Upper lobe of left lung (tissue), 6 donors: ENCODE results near the gene CAPZB. TPM values are rescaled to one million over a fixed set of nuclear protein-coding genes. Genes with fewer than 3 reads are reported as not detected.
A peak's percentile ranks its signal among the peaks of the same experiment; 100 is the strongest.

ENCODE experiments used
- ATAC-seq, 2 donors: fragments of 200-7000 bp; cut with Tn5 transposase; one replicate each; pipeline ENCODE4 v1.9.1; 2022; ENCODE audit warnings: mild to moderate bottlenecking in 2 of 2, moderate library complexity in 2 of 2; ENCODE audit not compliant: low FRiP score in 2 of 2
- DNase-seq, 2 donors: peaks; one replicate each; pipeline ENCODE4 v3.0.0-alpha.2; 2019 to 2020
- H3K27ac ChIP-seq, 4 donors: fragments of 200-600 bp; sonication (generic); one replicate each; pipeline ENCODE4 v1.5.1; 2016 to 2019
- H3K27me3 ChIP-seq, 4 donors: fragments of 200-600 bp; sonication (generic); one replicate each; pipeline ENCODE4 v1.5.1; 2017 to 2019
- H3K36me3 ChIP-seq, 4 donors: fragments of 200-600 bp; sonication (generic); one replicate each; pipeline ENCODE4 v1.5.1; 2016 to 2019
- H3K4me1 ChIP-seq, 4 donors: fragments of 200-600 bp; sonication (generic); one replicate each; pipeline ENCODE4 v1.5.1; 2018 to 2019
- H3K4me3 ChIP-seq, 4 donors: fragments of 200-600 bp; sonication (generic); one replicate each; pipeline ENCODE4 v1.5.1; 2017 to 2019; ENCODE audit warnings: mild to moderate bottlenecking in 2 of 4, moderate library complexity in 1 of 4
- H3K9me3 ChIP-seq, 4 donors: fragments of 200-600 bp; sonication (generic); one replicate each; pipeline ENCODE4 v1.5.1; 2018 to 2019
- EP300 ChIP-seq, 4 donors: sonication (generic); formaldehyde crosslinking; IDR thresholded peaks; one replicate each; pipeline ENCODE4 v1.5.1; 2017; ENCODE audit warnings: antibody characterized with exemption in 4 of 4, control low read depth in 2 of 4
- POLR2A ChIP-seq, 4 donors: fragments of 450-650 bp; IDR thresholded peaks; one replicate each; pipeline ENCODE4 v1.5.1; 2016 to 2017; ENCODE audit warnings: antibody characterized with exemption in 4 of 4, mild to moderate bottlenecking in 2 of 4
- POLR2AphosphoS5 ChIP-seq, 2 donors: sonication (generic); formaldehyde crosslinking; IDR thresholded peaks; one replicate each; pipeline ENCODE4 v1.5.1; 2017; ENCODE audit warnings: antibody characterized with exemption in 2 of 2
- WGBS, 2 donors: methylation state at CpG; one replicate each; pipeline ENCODE4 v1.1.5; 2017 to 2018; 5-methylcytosine and 5-hydroxymethylcytosine counted together
- total RNA-seq, 6 donors: library from RNA; depleted of rRNA in 4 of 6; stranded (reverse); fragments of >200 nt in 4 of 6; gene quantifications; one replicate each; pipeline versions ENCODE4 v1.1.0 to v1.2.1, GENCODE V29; 2016 to 2021
- TF ChIP-seq, protein P1 (sequence below), 6 experiments: fragments of 450-650 bp in 4 of 6; fragments of 200-600 bp in 2 of 6; sonication (generic) in 2 of 6; IDR thresholded peaks; one replicate each; pipeline ENCODE4 v1.5.1; 2016 to 2019; ENCODE audit warnings: antibody characterized with exemption in 6 of 6
- donor health status: DM: no; HTN: no; CAD: no; lungs with moderate emphysema.
- donor health status: DM: no; HTN: yes; CAD: no; lungs with severe emphysema.

Gene CAPZB
- total RNA-seq, 6 donors from 2014 or later, result 96.4 to 303 (median 144) TPM

- WGBS, 2 donors, result 71 to 89% methylated on average over 7 of the region's 7 CpGs
- H3K27me3 ChIP-seq, result no peaks in the 10 kb centered on the region
- no peak for DNase-seq
- TF ChIP-seq POLR2A (IDR thresholded peaks at IDR 0.05) (no peak), EP300 (IDR thresholded peaks at IDR 0.05) (no peak), POLR2AphosphoS5 (IDR thresholded peaks at IDR 0.05) (no peak)
- TF ChIP-seq, protein P1, sequence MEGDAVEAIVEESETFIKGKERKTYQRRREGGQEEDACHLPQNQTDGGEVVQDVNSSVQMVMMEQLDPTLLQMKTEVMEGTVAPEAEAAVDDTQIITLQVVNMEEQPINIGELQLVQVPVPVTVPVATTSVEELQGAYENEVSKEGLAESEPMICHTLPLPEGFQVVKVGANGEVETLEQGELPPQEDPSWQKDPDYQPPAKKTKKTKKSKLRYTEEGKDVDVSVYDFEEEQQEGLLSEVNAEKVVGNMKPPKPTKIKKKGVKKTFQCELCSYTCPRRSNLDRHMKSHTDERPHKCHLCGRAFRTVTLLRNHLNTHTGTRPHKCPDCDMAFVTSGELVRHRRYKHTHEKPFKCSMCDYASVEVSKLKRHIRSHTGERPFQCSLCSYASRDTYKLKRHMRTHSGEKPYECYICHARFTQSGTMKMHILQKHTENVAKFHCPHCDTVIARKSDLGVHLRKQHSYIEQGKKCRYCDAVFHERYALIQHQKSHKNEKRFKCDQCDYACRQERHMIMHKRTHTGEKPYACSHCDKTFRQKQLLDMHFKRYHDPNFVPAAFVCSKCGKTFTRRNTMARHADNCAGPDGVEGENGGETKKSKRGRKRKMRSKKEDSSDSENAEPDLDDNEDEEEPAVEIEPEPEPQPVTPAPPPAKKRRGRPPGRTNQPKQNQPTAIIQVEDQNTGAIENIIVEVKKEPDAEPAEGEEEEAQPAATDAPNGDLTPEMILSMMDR (IDR thresholded peaks at IDR 0.05), result no peak
- peaks cover 0 to 16% (median 0%) of the 10 kb centered on the region in 4 donors for H3K36me3 ChIP-seq
- H3K27ac ChIP-seq, result peak overlapping the region in 1 of 4 donors; percentile 12
- H3K9me3 ChIP-seq, result no peaks in the 10 kb centered on the region
- no peak for ATAC-seq
- H3K4me3 ChIP-seq, result no peak overlapping the region
- peaks cover 13 to 43% (median 27%) of the 10 kb centered on the region in 4 donors for H3K4me1 ChIP-seq
These were observed 75.6 kb downstream of the CAPZB start for GRCh38 chr1:19409477-19410341.

- Histone ChIP-seq H3K27me3 (no peaks in the 10 kb centered on the region), H3K4me1 (peaks cover 7 to 42% (median 26%) of the 10 kb centered on the region in 4 donors), H3K4me3 (no peak overlapping the region), H3K9me3 (no peaks in the 10 kb centered on the region), H3K36me3 (peaks cover 0 to 16% (median 0%) of the 10 kb centered on the region in 4 donors), H3K27ac (peak overlapping the region in 1 of 4 donors; percentile 45)
- no peak for ATAC-seq
- DNase-seq, result no peak
- TF ChIP-seq POLR2A (IDR thresholded peaks at IDR 0.05) (no peak), POLR2AphosphoS5 (IDR thresholded peaks at IDR 0.05) (no peak), EP300 (IDR thresholded peaks at IDR 0.05) (no peak)
- TF ChIP-seq, protein P1 (IDR thresholded peaks at IDR 0.05), result no peak
- WGBS, 2 donors, result 83 to 85% methylated on average over 6 to 8 of the region's 8 CpGs
These were observed 77.7 kb downstream of the CAPZB start for GRCh38 chr1:19407494-19408096.

GRCh38 chr1:19406680-19407079, 78.7 kb downstream of the CAPZB start:
- H3K4me1 ChIP-seq, result peaks cover 15 to 43% (median 27%) of the 10 kb centered on the region in 4 donors
- no peaks in the 10 kb centered on the region for H3K9me3 ChIP-seq
- 83 to 89% methylated on average over 2 to 5 of the region's 5 CpGs for WGBS, 2 donors
- DNase-seq (no peak), ATAC-seq (no peak)
- TF ChIP-seq EP300 (IDR thresholded peaks at IDR 0.05) (no peak), POLR2AphosphoS5 (IDR thresholded peaks at IDR 0.05) (no peak), POLR2A (IDR thresholded peaks at IDR 0.05) (no peak)
- TF ChIP-seq, protein P1 (IDR thresholded peaks at IDR 0.05), result no peak
- H3K27me3 ChIP-seq, result no peaks in the 10 kb centered on the region
- H3K36me3 ChIP-seq, result peaks cover 0 to 10% (median 0%) of the 10 kb centered on the region in 4 donors
- H3K27ac ChIP-seq, result no peak overlapping the region
- H3K4me3 ChIP-seq, result no peak overlapping the region

GRCh38 chr1:19405761-19406487, 79.4 kb downstream of the CAPZB start:
- TF ChIP-seq, protein P1 (IDR thresholded peaks at IDR 0.05), result no peak
- no peak for TF ChIP-seq EP300 (IDR thresholded peaks at IDR 0.05)
- TF ChIP-seq POLR2AphosphoS5 (IDR thresholded peaks at IDR 0.05), result no peak
- TF ChIP-seq POLR2A (IDR thresholded peaks at IDR 0.05), result no peak
- Histone ChIP-seq H3K27me3 (no peaks in the 10 kb centered on the region), H3K27ac (peak overlapping the region in 2 of 4 donors; percentile 11 to 36), H3K36me3 (peaks cover 0 to 6% (median 0%) of the 10 kb centered on the region in 4 donors), H3K4me3 (no peak overlapping the region), H3K4me1 (peaks cover 23 to 48% (median 32%) of the 10 kb centered on the region in 4 donors), H3K9me3 (no peaks in the 10 kb centered on the region)
- 70 to 77% methylated on average over 21 of the region's 22 CpGs for WGBS, 2 donors
- ATAC-seq (peak in 1 of 2 donors; percentile 40), DNase-seq (no peak)
